Measurements from ENCODE around the gene POLD1. TPM values are rescaled to one million over a fixed set of nuclear protein-coding genes. Genes with fewer than 3 reads are reported as not detected.

The POLD1 gene
- total and polyA plus RNA-seq, 7 donors, result 4.5 to 9.7 (median 6.9) TPM

GRCh38 chr19:50462970-50463369, 78.8 kb downstream of the POLD1 start:
- Histone ChIP-seq H3K4me3 (no peak overlapping the region), H3K9me3 (no peaks in the 10 kb centered on the region), H3K4me1 (peaks cover 9% of the 10 kb centered on the region), H3K36me3 (ENCODE audit: insufficient read depth in 1 of 2, low read depth in 1 of 2) (peaks cover 0 to 45% of the 10 kb centered on the region in 2 donors), H3K27ac (no peak overlapping the region), H3K27me3 (ENCODE audit: insufficient read depth in 3 of 3, low read length in 2 of 3) (peaks cover 0 to 9% (median 2%) of the 10 kb centered on the region in 3 donors)
- WGBS, 3 donors, result 64 to 71% (median 65%) methylated on average over 7 of the region's 7 CpGs
- DNase-seq (no peak), ATAC-seq (no peak)
- intact Hi-C loops (cut with DNase I), result loop anchor here (5.0 kb wide), 2 partner anchors 96 to 106 kb away; partner anchors contain the start of gene NAPSA (in 1 of the 2)
- TF ChIP-seq CTCF (IDR thresholded peaks at IDR 0.05), result no peak

- peak overlapping the region; percentile 82 for H3K27ac ChIP-seq
- ATAC-seq (no peak), DNase-seq (no peak)
- intact Hi-C loops (cut with DNase I), result loop anchor here (5.0 kb wide), 2 partner anchors 97 to 107 kb away; partner anchors contain the start of gene NAPSA (in 1 of the 2)
- 59 to 70% (median 63%) methylated on average over 19 of the region's 19 CpGs for WGBS, 3 donors
- H3K36me3 ChIP-seq (ENCODE audit: insufficient read depth in 1 of 2, low read depth in 1 of 2), result peaks cover 0 to 41% of the 10 kb centered on the region in 2 donors
- H3K4me3 ChIP-seq, result no peak overlapping the region
- H3K9me3 ChIP-seq, result no peaks in the 10 kb centered on the region
- peaks cover 9% of the 10 kb centered on the region for H3K4me1 ChIP-seq
- no peak for TF ChIP-seq CTCF (IDR thresholded peaks at IDR 0.05)
- peaks cover 0 to 9% (median 2%) of the 10 kb centered on the region in 3 donors for H3K27me3 ChIP-seq (ENCODE audit: insufficient read depth in 3 of 3, low read length in 2 of 3)
Measured at GRCh38 chr19:50464348-50464747, 80.2 kb downstream of the POLD1 start.

GRCh38 chr19:50465000-50465399, 80.9 kb downstream of the POLD1 start:
- H3K4me3 ChIP-seq, result no peak overlapping the region
- peaks cover 0 to 41% of the 10 kb centered on the region in 2 donors for H3K36me3 ChIP-seq (ENCODE audit: insufficient read depth in 1 of 2, low read depth in 1 of 2)
- H3K9me3 ChIP-seq, result no peaks in the 10 kb centered on the region
- intact Hi-C loops (cut with DNase I), result loop anchor here (5.0 kb wide), 2 partner anchors 98 to 108 kb away; partner anchors contain the start of gene NAPSA (in 1 of the 2)
- no peak for TF ChIP-seq CTCF (IDR thresholded peaks at IDR 0.05)
- WGBS, 3 donors, result 56 to 76% (median 62%) methylated on average over 11 to 13 of the region's 13 CpGs
- H3K27ac ChIP-seq, result peak overlapping the region; percentile 82
- no peak for DNase-seq
- peaks cover 0 to 9% (median 2%) of the 10 kb centered on the region in 3 donors for H3K27me3 ChIP-seq (ENCODE audit: insufficient read depth in 3 of 3, low read length in 2 of 3)
- H3K4me1 ChIP-seq, result peaks cover 9% of the 10 kb centered on the region
- ATAC-seq, result peak in 1 of 4 donors; percentile 5

- ATAC-seq (peak; percentile 73 to 86 (median 80)), DNase-seq (peak; percentile 60 to 87)
- peak overlapping the region; percentile 82 for H3K27ac ChIP-seq
- intact Hi-C loops (cut with DNase I), result no loop called here
- 20 to 29% (median 21%) methylated on average over 25 to 29 of the region's 29 CpGs for WGBS, 3 donors
- H3K36me3 ChIP-seq (ENCODE audit: insufficient read depth in 1 of 2, low read depth in 1 of 2), result peaks cover 0 to 30% of the 10 kb centered on the region in 2 donors
- peak; percentile 25 for TF ChIP-seq CTCF (IDR thresholded peaks at IDR 0.05)
- H3K27me3 ChIP-seq (ENCODE audit: insufficient read depth in 3 of 3, low read length in 2 of 3), result peaks cover 0 to 2% (median 0%) of the 10 kb centered on the region in 3 donors
- H3K4me1 ChIP-seq, result peaks cover 9% of the 10 kb centered on the region
- no peaks in the 10 kb centered on the region for H3K9me3 ChIP-seq
- H3K4me3 ChIP-seq, result no peak overlapping the region
Measured at GRCh38 chr19:50465986-50466705, 82.0 kb downstream of the POLD1 start.

Measured in psoas muscle (tissue), 8 donors.